GM19193 (cell line): ENCODE data around the gene C1orf53.

Experiments used
- POLR2A ChIP-seq: IDR thresholded peaks from 4 replicates; pipeline ENCODE4 v1.6.1; 2011; ENCODE audit not compliant: insufficient read depth, insufficient read length; ENCODE audit errors: extremely low read depth

Gene C1orf53

DNA sequence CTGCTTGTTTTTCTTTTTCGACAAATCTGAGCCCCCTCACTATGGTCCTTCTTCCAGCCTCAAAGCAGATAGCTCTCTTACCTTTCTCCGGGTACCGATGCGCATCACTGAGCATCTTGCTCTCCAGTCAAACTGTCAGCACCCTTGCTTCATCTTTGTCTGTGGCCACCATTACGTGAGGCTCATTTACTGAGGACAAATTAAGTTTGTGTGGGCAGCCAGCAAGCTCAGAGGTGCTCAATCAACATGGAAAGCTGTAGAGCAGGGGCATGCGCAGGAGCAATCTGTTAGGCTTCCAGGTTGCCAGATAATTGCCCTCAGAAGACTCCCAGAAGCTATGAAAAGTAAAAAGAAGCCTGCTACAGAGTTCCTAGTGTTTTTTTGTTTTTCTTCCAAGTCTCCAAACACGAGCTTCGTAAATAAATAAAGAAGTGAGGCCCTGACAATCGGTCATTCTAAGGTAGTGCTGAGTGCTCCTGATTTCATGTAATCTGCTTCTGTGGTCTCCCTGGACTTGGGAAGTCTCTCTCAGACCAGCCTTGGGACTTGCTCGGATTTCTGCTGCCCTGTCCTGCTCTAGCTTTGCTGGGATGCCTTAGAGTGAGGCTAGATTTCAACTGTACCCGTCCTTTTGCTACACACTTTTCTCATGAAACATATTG lies 1.8 kb downstream of the C1orf53 start:
- TF ChIP-seq POLR2A = no peak

DNA sequence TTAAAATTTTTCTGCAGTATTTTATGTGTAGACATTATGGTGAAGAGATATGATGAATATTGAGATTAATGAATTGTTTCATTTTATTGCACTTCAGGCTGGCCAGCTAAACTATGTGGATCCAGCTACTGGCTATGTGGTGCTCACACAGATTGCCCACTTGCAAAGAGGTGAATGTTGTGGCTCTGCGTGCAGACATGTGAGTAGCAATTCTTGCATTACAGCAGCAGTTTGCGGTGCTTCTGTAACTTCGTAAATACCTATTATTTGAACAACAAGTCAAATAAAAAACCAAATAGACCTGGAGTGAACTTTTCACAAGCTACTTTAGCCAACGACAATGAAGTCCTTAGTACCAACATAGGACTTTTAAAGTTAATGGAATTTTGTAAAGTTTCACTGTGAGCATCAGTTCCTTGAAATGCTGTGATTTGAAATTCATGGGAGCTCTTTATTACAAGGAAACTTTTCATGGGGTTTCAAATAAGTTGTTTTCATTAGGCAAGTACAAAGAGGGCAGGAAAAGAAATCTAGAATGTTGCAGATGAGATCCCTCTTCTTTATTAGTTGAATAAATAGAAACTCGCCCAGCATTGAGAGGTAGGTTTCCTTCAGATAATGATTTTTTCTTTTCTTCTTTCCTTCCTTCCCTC lies 3.4 kb downstream of the C1orf53 start:
- TF ChIP-seq POLR2A = no peak

DNA sequence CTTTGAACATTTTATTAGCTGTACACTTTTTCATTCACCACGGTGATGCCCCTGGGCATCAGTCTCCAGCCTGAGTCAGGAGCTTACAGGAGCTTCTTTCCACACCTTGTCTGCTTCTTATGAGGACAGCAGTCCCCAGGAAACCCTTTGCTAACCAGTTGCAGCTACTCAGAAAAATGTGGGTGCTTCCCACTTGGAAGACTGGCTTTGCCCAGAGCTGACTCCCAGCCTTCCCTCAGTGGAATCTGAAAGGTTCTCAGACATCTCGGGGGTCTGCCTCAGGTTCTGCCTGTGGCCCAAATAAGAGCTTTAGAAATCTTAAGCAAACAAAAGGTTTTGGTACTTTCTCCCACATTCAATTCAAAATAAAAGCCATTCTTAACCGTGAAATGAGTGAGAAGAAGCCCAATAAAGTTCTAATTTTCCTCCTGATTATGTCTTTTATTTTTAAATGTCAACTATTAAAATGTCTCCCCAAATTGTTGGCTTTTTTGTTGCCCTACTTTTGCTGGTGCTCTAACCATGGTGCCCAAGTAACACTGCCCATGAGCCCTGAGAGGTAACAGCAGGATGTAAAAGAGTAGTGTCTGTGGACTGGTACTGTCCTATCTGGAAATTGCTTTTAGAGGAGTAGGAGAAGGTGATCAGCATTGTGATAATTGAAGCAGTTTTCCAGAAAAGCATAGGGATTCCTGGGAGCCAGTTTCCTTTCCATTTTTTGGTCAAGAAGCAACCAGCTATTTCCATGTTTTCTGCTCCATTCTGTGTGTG lies 5.6 kb downstream of the C1orf53 start:
- no peak for TF ChIP-seq POLR2A

DNA sequence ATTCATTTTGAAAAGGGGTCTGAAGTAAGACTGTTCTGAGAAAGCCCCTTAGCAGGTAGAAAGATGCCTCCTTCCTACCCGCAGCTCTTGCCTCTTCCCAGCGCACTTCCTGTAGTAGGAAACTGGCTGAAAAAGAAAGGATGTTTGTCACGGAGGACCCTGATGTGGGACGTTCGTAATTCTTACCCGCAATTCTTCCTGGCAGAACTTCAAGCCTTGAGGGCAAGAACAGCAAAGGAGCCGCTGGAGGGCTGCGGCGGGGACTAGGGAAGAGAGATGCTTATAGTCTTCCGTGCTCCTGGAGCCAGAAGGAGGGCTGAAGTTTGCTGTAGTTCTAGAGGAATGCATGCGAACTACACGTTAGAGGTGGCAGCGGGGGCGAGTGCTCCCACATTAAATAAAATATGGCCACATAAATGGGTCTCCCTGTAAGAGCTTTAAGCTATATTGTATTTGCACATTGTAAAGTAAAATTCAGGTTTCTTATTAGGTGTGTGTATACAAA lies 6.3 kb downstream of the C1orf53 start:
- TF ChIP-seq POLR2A = no peak

DNA sequence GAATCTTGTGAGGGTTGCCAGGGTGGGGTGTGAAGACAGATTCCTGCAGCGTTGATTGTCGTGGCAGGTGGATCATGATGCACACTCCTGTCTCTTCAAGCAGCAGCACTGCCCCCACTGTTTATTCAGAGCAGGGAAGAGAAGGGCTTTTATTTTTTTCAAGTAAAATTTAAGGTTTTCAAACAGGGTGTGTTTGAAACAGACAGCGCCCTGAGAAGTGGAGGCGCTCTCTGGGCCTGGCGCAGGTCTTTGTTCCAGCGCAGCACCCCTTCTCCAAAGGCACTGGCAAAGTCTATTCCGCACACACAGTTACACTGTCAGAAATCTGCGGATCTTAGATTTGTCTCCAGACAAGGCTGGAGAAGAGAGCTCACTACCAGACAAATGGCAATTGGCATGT lies 7.0 kb downstream of the C1orf53 start:
- no peak for TF ChIP-seq POLR2A

DNA sequence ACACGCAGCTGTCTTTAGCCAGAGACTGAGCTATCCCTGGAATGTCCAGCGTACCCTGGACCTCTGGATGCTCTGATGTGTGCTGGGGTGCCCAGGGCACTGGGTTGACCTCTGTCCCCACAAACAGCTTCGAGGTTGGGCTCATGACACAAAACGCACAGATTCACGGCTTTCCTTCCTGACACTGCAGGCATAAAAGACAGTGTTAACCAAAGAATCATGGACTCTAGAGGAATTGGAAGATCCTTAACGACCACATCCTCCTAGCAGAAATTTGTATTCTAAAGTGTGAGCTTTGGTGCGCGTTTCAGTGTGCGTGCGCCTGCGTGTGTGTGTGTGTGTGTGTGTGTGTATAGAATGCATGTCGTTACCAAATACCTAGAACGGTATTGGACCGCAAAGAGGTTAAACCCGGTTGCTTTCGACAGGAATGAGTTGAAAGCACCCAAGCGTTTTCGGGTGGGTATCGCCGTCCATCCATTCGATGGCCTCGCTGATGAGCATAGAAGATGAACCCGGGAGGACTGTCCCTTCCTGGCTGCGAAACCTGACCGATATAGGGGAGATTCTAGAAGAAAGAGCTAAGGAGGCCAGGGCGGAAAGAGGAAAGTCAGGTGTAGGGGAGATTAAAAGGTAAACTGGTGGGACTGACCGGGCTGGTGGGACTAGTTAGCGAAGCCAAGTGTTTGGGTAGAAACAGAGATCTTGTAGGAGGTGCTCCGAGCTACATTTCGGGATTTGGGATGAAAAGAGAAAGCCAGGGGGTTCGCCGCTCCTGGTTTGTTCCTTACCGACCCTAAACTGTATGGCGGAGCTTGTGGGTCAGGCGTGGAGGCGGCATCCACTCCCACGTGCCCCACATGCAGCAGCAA lies 7.9 kb downstream of the C1orf53 start:
- TF ChIP-seq POLR2A = no peak

DNA sequence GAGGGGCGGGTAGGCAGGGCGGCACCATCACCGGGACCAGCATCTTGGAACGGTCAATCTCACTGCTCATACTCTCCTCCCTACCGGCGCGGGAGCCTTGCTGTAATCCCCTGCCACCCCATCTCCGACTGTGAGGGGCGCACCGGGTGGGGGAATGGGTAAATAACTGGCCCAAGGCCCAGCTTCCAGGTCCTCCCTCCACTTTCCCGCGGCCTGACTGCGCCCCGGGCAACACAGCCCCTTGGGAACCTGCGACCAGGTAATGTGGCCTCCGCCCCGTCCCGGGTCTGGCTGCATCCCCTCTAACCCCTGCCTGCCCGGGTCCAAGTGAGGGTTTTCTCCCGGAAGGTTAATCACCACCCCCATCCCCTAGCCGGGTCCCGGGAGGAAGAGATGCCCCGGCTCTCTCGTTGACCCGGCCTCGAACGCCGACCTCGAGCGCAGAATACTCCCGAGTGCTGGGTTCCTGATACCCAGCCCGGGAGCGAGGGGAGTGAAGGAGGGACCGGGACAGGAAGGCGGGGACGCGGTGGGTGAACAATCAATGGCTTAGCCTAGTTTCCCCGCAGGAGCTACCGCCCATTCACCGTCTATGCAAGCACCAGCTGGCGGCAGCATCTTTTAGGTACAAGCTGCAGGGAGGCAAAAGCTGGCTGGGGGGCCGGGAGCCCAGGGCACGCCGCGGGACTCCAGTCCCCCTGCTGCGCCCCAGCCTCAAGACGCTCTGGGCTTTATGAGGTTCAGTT lies 8.9 kb downstream of the C1orf53 start:
- TF ChIP-seq POLR2A = no peak

DNA sequence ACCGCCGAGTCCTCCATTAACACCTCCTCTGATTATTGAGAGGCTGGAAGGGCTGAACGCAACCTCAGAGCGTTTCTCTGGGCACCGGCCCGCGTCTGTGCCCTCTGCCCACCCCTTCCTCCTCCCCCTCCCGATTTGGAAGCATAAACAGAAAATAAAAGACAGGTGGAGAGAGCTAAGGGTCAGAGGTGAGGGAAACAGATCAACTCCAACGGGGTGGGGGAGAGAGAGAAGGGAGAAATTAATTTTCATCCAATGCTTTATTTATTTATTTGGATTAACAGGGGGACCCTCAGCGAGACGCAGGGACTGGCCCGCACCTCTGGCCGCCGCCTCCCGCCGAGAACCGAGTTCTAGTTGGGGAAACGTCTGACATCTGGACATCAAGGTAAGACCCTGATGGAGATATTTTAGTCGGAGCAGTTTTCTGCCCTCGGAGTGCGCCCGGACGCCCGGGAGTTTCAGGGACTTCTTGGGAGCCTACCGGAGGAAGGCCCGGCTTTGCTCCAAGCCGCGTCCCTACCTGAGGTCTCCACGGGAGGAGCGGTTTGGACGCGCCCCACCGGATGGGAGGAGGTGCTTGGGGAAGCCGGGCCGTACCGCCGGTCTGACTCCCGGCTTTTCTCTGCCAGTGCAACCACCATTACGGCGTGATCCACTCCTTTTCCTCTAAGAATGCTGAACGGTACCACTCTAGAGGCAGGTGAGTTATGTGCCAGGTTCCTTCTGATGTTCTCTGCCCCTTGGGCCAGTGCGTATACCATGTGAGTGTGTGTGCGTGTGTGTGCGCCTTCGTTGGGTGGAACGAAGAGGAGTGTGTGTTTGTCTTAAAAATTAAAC lies 9.6 kb downstream of the C1orf53 start:
- TF ChIP-seq POLR2A = no peak

DNA sequence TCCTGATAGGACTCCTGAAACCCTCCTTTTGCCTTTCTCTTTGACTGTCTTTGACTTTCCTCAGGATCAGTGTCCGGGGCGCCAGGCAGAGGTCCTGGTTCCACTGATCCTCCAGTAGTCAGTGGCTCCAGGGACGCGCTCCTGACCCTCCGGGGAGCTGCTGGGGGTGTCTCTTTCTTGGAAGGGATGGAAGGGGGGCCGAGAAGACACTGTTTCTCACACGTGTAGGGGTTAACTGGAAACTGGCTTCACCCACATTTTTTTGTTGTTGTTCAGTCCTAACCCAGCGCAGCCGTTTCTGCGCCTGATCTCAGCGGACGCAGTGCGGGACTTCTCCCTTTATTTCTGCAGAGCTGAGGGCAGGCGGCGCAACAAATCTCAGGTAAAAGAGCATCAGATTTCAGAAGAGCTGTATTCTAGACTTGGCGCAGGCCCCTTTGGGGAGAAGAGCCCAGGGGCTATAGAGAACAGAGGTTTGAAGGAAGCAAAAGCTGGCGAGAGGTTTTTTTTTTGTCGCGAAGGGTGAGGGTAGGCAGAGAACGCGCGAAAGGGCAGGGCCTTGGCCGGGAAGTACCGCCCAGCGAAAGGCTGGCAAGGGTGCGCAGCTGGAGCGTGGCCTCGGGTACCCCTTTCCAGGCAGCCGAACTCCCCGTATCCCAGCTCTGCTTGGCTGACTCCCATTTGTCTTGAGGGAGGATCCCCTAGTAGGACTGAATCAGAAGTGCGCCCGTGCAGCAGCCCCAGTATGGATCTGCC lies 10.5 kb downstream of the C1orf53 start:
- TF ChIP-seq POLR2A = no peak

DNA sequence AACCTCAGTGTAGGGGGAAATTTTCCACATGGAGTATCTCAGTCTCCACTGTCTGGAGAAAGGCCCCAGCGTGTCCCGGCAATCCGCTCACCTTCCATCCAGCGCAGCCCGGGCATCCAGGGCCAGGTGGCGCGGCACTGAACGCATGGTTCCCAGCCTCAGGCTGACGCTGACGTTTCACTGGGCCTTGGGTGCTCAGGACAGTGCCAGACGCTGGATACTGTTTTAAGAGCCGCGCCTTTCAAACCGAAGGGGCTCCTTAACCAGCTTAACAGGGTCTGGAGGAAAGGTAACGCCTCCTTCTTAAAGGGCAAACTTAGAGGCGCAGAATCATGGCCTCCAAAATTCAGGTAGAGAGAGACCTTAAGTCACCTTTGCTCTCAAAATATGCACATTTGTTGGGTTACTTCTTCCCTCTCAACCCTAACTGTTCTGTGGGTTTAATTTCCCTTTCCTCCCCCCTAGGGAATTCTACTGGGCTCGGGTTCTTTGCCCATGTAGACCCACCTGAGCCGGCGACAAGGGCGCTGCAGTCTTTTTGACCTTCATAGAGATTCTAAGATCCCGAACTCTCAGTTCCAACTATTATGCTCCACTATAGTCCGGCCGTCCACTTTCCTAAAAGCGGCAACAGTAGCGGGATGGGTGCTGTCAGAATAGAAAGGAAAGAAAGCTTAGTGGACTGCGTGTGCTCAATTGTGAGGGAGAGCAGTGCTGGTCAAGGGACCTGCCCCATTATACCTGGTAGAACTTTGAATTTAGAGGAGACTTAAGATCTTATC lies 11.3 kb downstream of the C1orf53 start:
- TF ChIP-seq POLR2A = no peak

DNA sequence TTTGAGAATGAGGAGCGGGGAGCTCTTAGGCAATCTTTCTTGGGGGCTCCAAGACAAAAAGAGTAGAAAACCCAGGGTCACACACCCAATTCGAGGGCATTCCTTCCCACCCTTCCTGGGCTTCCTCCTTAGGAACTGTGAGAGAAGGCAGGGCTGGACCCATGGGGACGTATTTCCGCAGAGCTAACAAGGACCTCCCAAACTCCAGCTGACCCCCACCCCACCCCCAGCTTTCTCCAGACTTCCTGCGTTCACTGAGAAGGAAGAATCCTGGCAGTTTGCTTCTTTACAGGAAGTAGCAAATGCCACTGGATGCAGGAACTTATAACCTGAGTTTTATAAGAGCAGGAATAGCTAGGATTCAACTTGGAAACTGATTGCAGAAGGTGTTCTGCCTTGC lies 12.1 kb downstream of the C1orf53 start:
- no peak for TF ChIP-seq POLR2A
